NCI-H1105 treated with DMSO at 0.1 percent for 48 hours (cell line): ENCODE data around the gene SUSD4.

Experiments
- DNase-seq: peaks from one replicate; lab custom pipeline; 2025; lab: John Stamatoyannopoulos, UW

SUSD4 gene

GRCh38 chr1:223329664-223330415 lies 34.1 kb downstream of the SUSD4 start:
- DNase-seq, result no peak

- DNase-seq, result no peak
Measured at GRCh38 chr1:223329252-223329651, 34.7 kb downstream of the SUSD4 start.

GRCh38 chr1:223328566-223328965 lies 35.4 kb downstream of the SUSD4 start:
- DNase-seq, result no peak

GRCh38 chr1:223326776-223327175 lies 37.2 kb downstream of the SUSD4 start:
- DNase-seq, result no peak

- DNase-seq, result no peak
Measured at GRCh38 chr1:223323491-223324484, 40.2 kb downstream of the SUSD4 start.

GRCh38 chr1:223322868-223323267 lies 41.1 kb downstream of the SUSD4 start:
- DNase-seq, result no peak

GRCh38 chr1:223320959-223321358 lies 43.0 kb downstream of the SUSD4 start:
- DNase-seq, result no peak

- DNase-seq, result peak; percentile 25
Measured at GRCh38 chr1:223319905-223320580, 43.9 kb downstream of the SUSD4 start.

- DNase-seq, result no peak
Measured at GRCh38 chr1:223319398-223319797, 44.6 kb downstream of the SUSD4 start.

GRCh38 chr1:223316082-223316481 lies 47.9 kb downstream of the SUSD4 start:
- DNase-seq, result no peak

- no peak for DNase-seq
Measured at GRCh38 chr1:223315665-223316064, 48.3 kb downstream of the SUSD4 start.

- no peak for DNase-seq
Measured at GRCh38 chr1:223313415-223313754, 50.6 kb downstream of the SUSD4 start.

GRCh38 chr1:223312705-223313414 lies 51.1 kb downstream of the SUSD4 start:
- no peak for DNase-seq

- no peak for DNase-seq
Measured at GRCh38 chr1:223312273-223312672, 51.7 kb downstream of the SUSD4 start.

- DNase-seq, result no peak
Measured at GRCh38 chr1:223311826-223312225, 52.1 kb downstream of the SUSD4 start.

GRCh38 chr1:223308136-223308535 lies 55.8 kb downstream of the SUSD4 start:
- DNase-seq, result no peak

- DNase-seq, result no peak
Measured at GRCh38 chr1:223307544-223307943, 56.4 kb downstream of the SUSD4 start.

- no peak for DNase-seq
Measured at GRCh38 chr1:223304931-223305330, 59.0 kb downstream of the SUSD4 start.

- DNase-seq, result no peak
Measured at GRCh38 chr1:223301371-223301770, 62.6 kb downstream of the SUSD4 start.

- no peak for DNase-seq
Measured at GRCh38 chr1:223299553-223299952, 64.4 kb downstream of the SUSD4 start.

GRCh38 chr1:223298701-223299100 lies 65.3 kb downstream of the SUSD4 start:
- DNase-seq, result no peak

- no peak for DNase-seq
Measured at GRCh38 chr1:223297800-223298199, 66.2 kb downstream of the SUSD4 start.
